Measurements from ENCODE around the gene NIT1. TPM values are rescaled to one million over a fixed set of nuclear protein-coding genes. Genes with fewer than 3 reads are reported as not detected.

Gene NIT1
- 17.3 and 19.5 TPM in 2 replicates for total RNA-seq

GRCh38 chr1:161117759-161118581, at the start of gene NIT1, which contains the start of gene PFDN2:
TSS of gene NIT1 (plus strand) at chr1:161118105. CDS start at chr1:161118177, 72 bp downstream.
TSS of gene PFDN2 (minus strand) at chr1:161118037. CDS start at chr1:161118026, 11 bp downstream.

GRCh38 chr1:161069731-161070270, 48.1 kb upstream of the NIT1 start, which contains the start of gene ARHGAP30:
TSS of gene ARHGAP30 (minus strand) at chr1:161069891. CDS start at chr1:161069624, 267 bp downstream.

GRCh38 chr1:161089251-161089924, 28.5 kb upstream of the NIT1 start, which contains the start of gene NECTIN4:
TSS of gene NECTIN4 (minus strand) at chr1:161089558. CDS start at chr1:161089296, 262 bp downstream.

GRCh38 chr1:161098210-161099068, 19.5 kb upstream of the NIT1 start, which contains the start of gene KLHDC9:
TSS of gene KLHDC9 (plus strand) at chr1:161098361. CDS start at chr1:161098536, 175 bp downstream.

GRCh38 chr1:161132410-161133219, 14.7 kb downstream of the NIT1 start, which contains the start of gene DEDD:
TSS of gene DEDD (minus strand) at chr1:161132667. CDS start at chr1:161124462, 8,205 bp downstream.

GRCh38 chr1:161153682-161154337, 35.9 kb downstream of the NIT1 start, which contains the start of gene UFC1:
TSS of gene UFC1 (plus strand) at chr1:161153978. CDS start at chr1:161153998, 20 bp downstream.

GRCh38 chr1:161159087-161159912, 41.4 kb downstream of the NIT1 start, which contains the start of gene USP21:
TSS of gene USP21 (plus strand) at chr1:161159500. CDS start at chr1:161160641, 1,141 bp downstream.

GRCh38 chr1:161165742-161166668, 48.1 kb downstream of the NIT1 start, which contains the start of gene PPOX:
TSS of gene PPOX (plus strand) at chr1:161166426. CDS start at chr1:161166848, 422 bp downstream.

Small RNAs within 50 kb of the gene (small RNA-seq; reads per million reads assigned to genes)
- not detected for gene RF01225

Other genes with a start within 250 kb of the NIT1 start
- gene ITLN1, start 232.9 kb upstream of the NIT1 start, total RNA-seq: not detected in 2 replicates
- gene ITLN2, start 163.3 kb upstream of the NIT1 start, total RNA-seq: not detected in 2 replicates
- under 0.01 and 0.20 TPM in 2 replicates for gene F11R, start 97.0 kb upstream of the NIT1 start, total RNA-seq
- 0.39 and 0.73 TPM in 2 replicates for gene TSTD1, start 79.1 kb upstream of the NIT1 start, total RNA-seq
- 43.7 and 44.0 TPM in 2 replicates for gene USF1, start 72.1 kb upstream of the NIT1 start, total RNA-seq
- gene ARHGAP30, start 48.2 kb upstream of the NIT1 start, total RNA-seq: not detected in 2 replicates
- gene NECTIN4, start 28.5 kb upstream of the NIT1 start, total RNA-seq: 0.20 TPM in 1 of 2 replicates, not detected in the other
- 0.20 and 0.73 TPM in 2 replicates for gene KLHDC9, start 19.7 kb upstream of the NIT1 start, total RNA-seq
- 16.0 and 25.4 TPM in 2 replicates for gene PFDN2, start 68 bp upstream of the NIT1 start, total RNA-seq
- gene DEDD, start 14.6 kb downstream of the NIT1 start, total RNA-seq: 23.3 and 27.2 TPM in 2 replicates
- gene UFC1, start 35.9 kb downstream of the NIT1 start, total RNA-seq: 42.8 and 63.6 TPM in 2 replicates
- gene USP21, start 41.4 kb downstream of the NIT1 start, total RNA-seq: 8.1 and 8.6 TPM in 2 replicates
- 8.8 and 10.8 TPM in 2 replicates for gene PPOX, start 48.3 kb downstream of the NIT1 start, total RNA-seq
- 12.1 and 20.3 TPM in 2 replicates for gene B4GALT3, start 59.4 kb downstream of the NIT1 start, total RNA-seq
- 1.8 and 2.9 TPM in 2 replicates for gene ADAMTS4, start 80.9 kb downstream of the NIT1 start, total RNA-seq
- gene NDUFS2, start 84.3 kb downstream of the NIT1 start, total RNA-seq: 98.5 and 108 TPM in 2 replicates
- gene FCER1G, start 97.2 kb downstream of the NIT1 start, total RNA-seq: 0.59 TPM in 1 of 2 replicates, not detected in the other
- gene APOA2, start 105.5 kb downstream of the NIT1 start, total RNA-seq: not detected in 2 replicates
- 8.5 and 10.4 TPM in 2 replicates for gene TOMM40L, start 108.0 kb downstream of the NIT1 start, total RNA-seq
- not detected in 2 replicates for gene NR1I3, start 120.1 kb downstream of the NIT1 start, total RNA-seq
- not detected in 2 replicates for gene PCP4L1, start 140.6 kb downstream of the NIT1 start, total RNA-seq
- gene MPZ, start 191.9 kb downstream of the NIT1 start, total RNA-seq: 1.8 and 2.9 TPM in 2 replicates
- gene SDHC, start 196.3 kb downstream of the NIT1 start, total RNA-seq: 23.7 and 27.2 TPM in 2 replicates
- gene CFAP126, start 249.8 kb downstream of the NIT1 start, total RNA-seq: not detected in 2 replicates